GM03348 (cell line): ENCODE data around the gene SV2B.

Experiments used
- DNase-seq: peaks from one replicate; pipeline ENCODE4 v3.0.0; 2012; ENCODE audit warnings: low spot score

Gene SV2B

GRCh38 chr15:91192285-91192684 is 92.2 kb downstream of the SV2B start:
- no peak for DNase-seq

DNA sequence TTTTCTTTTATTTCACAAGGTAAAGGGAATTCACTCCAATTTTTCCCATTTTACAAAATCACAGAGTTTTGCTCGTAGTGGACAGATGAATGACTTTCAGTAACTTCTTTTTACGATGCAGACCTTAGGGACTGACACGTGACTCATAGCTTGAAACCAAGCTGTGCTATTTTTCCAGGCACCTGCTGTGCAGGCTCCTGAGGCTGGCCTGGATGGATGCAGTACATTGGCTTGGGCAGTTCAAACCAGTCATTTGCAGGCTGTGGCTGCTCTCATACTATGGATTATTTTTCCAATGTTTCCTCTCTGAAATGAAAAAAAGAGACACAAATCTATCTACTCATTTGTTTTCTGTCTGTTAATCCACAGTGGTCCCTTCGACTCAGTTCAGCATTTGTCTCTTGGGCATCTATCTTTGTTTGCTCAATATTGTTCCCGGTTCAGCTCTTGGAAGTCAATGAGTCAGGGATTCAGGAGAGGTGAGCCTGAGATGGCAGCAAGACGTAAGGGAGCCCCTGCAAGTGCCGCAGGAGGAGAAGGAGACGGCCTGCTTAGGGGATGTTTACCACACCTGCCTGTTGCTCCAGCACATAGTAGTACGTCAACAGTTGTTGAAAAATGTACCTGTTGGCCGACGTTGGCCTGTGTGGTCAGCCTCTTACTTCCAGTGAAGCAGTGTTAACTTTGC is 92.8 kb downstream of the SV2B start:
- DNase-seq: no peak

DNA sequence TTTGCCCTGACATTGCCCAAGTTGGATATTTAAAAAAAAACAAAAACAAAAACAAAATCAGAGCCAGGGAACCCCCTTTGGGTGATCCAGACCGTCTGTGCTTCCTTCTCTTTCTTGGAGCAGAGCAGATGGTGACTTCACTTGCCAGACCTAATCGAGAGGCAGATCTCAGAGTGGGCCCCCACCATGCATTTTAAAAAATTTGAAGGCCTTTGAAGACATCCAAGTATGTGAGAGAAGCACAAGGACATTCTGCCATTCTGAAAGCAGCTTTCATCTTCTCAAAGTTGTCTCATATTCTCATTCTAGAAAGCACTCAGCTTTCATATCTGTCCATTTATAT is 93.3 kb downstream of the SV2B start:
- no peak for DNase-seq

- no peak for DNase-seq
Measured at GRCh38 chr15:91196127-91196526, 96.1 kb downstream of the SV2B start.

- no peak for DNase-seq
Measured at GRCh38 chr15:91196768-91197167, 96.7 kb downstream of the SV2B start.

DNA sequence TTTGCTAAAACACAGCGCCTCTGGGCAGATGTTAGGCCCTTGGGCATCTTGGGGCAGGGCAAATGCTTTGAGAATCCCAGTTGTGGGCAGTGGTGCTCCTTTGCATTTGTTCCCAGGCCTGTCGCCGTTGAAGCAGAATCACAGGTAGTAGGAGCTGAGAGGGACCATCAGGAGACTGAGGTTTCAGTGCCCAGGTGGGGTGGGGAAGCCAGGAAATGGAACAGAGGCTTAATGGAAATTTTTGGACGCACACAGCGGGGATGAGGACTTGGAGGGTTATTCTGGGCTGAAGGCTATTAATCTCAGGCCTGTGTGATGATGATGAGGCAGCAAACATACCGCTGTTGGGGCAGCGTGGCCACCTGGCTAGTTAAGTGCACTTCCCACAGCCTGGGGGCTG is 99.5 kb downstream of the SV2B start:
- no peak for DNase-seq

- DNase-seq: no peak
Measured at GRCh38 chr15:91200101-91200754, 100.2 kb downstream of the SV2B start.

DNA sequence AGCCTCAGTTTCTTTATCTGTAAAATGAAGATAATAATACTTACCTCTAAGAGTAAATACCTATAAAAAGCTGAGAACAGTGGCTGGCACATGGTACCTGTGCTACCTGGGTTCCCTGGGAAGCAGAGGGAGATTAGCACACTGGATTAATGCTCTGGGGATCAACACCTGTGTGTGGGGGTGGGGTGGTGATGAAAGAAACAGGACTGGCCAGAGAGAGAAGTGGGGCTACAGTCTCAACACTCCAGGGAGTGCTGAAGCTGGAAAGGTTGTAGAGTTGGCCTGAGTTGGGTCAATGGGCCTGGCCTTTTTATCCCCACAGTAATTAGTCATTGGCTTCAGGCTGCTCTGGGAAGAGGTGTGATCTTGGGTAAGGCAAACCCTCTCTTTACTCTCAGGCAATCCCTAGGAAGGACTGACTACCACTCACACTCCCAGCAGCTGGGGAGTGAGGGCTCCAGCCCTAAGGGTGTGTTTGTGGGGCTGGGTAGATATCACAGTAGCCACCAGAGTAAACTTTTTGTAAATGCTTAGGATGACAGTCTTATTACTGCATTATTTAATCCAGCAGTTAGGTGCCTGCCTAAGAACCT is 102.5 kb downstream of the SV2B start:
- no peak for DNase-seq

GRCh38 chr15:91203619-91204203 is 103.7 kb downstream of the SV2B start:
- DNase-seq: no peak

DNA sequence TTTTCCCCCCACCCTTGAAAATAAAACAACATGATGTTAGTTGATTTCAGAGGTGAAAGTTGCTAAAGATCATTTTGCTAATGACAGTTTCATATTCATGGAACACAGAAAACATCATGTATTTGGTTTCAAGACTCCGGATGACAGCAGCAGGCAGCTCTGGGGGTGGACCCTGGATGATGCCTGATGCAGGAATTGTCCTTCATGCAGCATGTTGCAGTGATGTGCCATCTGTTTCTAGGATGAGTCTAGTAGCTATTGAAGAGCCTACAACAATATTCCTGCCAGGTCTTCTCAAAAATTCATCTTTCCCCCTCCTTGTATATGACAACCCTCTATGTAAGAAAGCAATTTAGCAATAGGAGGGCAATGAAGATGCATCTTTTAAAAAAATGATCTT is 108.3 kb downstream of the SV2B start:
- DNase-seq: no peak

- no peak for DNase-seq
Measured at GRCh38 chr15:91209318-91209717, 109.3 kb downstream of the SV2B start.

- no peak for DNase-seq
Measured at GRCh38 chr15:91209726-91210125, 109.7 kb downstream of the SV2B start.

DNA sequence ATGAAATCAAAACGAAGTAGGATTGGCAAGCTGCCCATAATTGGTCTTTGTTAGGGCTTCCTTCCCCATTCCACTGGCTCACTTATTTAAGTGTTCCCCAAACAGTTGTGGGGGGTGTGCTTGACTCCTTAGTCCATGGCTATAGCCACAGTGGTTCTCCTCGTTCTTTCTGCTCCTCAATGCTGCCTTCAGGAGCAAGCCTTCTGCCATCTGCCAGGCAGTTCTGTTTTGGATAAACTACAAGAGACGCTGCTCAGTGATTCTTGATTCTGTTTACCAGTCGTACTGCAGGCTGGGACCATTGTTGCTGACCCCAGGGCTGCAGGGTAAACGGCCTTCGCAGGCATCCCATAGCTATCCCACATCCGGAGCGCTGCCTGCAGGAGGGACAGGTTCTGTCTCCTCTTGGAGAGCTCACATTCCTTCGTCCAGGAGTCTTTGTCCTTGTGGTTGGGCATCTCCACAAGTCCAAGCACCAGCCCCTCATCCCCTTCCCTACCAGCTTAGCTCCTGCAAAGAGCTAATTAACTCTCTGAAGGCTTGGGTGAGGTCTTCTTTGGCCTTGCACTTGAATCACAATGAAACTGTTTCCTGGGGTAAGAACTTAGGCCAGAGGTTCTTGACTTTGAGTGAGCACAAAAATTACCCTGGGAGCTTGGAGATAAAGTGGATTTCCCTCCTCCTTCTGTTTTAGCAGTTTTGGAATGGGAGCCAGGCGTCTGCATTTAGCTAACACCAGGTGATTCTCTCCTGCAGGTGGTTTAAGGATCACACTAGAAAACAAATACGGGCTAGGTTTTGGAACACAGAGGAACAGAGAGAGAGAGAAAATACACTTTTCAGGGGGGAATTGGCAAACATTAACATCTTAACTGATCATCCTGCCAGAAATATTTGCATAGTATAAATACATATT is 114.9 kb downstream of the SV2B start:
- no peak for DNase-seq

- no peak for DNase-seq
Measured at GRCh38 chr15:91216000-91216399, 115.9 kb downstream of the SV2B start.

GRCh38 chr15:91219206-91219605 is 119.1 kb downstream of the SV2B start:
- DNase-seq: no peak

DNA sequence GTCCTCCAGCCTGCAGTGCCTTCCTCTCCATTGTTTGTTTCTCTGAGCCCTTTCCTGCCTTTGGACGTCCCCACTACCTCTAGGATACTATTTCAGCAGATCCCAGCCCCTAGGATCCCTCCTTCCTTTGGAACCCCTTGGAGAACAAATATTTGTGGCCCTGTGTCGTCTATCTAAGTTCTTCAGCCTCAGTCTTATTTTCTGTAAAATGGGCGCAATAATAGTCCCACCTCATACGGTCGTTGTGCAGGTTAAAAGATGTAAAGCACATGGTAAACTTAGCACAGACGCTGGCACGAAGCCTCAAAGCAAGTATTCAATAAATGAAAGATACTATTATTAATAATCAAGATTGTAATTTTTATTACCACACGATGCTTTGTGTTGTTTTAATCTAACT is 122.0 kb downstream of the SV2B start:
- DNase-seq: no peak

DNA sequence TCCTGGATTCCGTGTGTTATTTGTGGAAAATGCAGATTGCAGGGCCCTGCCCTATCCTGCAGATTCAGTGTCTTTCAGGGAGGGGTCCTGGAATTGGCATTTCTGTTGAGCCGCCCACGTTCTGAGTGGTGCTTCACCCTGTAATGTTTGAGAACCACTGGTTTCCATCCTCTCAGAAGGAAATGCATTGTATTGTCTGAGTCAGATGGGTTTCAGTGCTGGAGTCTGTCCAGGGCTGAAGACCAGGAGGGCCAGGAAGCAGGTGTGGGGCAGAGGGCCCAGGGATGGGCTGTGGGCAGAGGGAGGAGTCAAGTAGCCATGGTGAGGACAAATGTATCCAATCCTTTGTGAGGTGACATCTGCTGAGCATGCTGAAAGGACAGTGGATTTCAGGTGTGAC is 123.8 kb downstream of the SV2B start:
- DNase-seq: no peak

GRCh38 chr15:91224755-91225380 is 124.8 kb downstream of the SV2B start:
- DNase-seq: peak; percentile 63

DNA sequence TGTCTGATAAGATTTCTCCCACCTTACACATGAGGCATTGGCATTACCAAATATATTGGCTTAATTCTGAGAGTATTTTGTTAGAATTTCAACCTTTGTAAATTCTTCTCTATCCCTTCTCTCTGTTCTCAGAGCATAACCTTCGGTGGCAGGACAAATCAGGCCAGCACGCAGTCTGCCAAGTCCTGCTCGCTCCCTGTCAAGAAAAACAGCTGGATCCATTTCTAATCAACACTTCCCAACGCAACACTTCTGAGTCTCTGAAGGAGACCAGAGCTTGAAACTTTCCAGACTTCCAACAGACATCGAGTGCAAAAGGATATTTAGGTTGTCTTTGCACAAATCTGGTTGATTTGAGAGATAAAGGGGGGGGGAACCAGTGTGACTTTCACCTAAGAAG is 125.7 kb downstream of the SV2B start:
- DNase-seq: no peak

DNA sequence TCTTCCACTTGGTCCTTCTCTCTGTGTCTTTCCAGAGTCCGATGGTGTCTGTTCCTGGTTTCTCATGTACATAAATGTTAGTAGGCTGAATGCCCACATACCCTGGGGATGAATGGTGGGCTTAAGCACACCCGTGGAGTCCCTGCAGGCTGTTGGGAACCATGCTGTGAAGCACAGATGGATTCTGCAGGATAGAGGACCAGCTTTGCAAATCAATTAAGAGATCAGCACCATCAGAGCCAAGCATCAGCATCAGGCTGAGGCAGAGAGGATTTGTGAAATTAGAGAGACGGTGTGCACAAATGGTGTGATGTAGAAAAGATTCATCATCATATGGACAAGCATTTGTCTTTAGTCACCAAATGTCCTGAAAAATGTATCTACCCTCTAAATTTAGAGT is 127.1 kb downstream of the SV2B start:
- no peak for DNase-seq

- DNase-seq: no peak
Measured at GRCh38 chr15:91227766-91228165, 127.7 kb downstream of the SV2B start.

- no peak for DNase-seq
Measured at GRCh38 chr15:91228383-91228782, 128.3 kb downstream of the SV2B start.
